ENCODE data around the gene KCNQ4.

DNA sequence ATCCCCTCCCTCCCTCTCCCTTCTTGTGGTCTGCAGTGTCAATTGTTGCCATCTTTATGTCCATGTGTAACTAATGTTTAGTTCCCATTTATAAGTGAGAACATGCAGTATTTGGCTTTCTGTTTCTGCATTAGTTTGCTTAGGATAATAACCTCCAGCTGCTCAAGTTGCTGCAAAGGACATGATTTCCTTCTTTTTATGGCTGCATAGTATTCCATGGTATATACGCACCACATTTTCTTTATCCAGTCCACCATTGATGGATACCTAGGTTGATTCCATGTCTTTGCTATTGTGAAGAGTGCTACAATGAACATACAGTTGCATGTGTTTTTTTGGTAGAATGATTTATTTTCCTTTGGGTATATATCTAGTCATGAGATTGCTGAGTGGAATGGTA is 62.3 kb downstream of the KCNQ4 start:
- TF ChIP-seq CTBP1 (IDR thresholded peaks at IDR 0.05; ENCODE audit: borderline replicate concordance) (no peak), SUZ12 (IDR thresholded peaks at IDR 0.05) (no peak), FOXK2 (IDR thresholded peaks at IDR 0.05) (no peak), PKNOX1 (IDR thresholded peaks at IDR 0.05) (no peak), ZNF384 (IDR thresholded peaks at IDR 0.05) (no peak), FOXA1 (IDR thresholded peaks at IDR 0.05) (no peak), ELF4 (IDR thresholded peaks at IDR 0.05) (no peak), FOXM1 (IDR thresholded peaks at IDR 0.05; ENCODE audit: borderline replicate concordance) (no peak), LEF1 (IDR thresholded peaks at IDR 0.05; ENCODE audit: borderline replicate concordance) (no peak), BHLHE40 (IDR thresholded peaks at IDR 0.05; ENCODE audit: borderline replicate concordance) (no peak), ARNT (IDR thresholded peaks at IDR 0.05) (no peak)

Measured in HEK293T (cell line).